GM18870 (cell line): ENCODE data around the gene TRIM49C.
"Not testable (repeated sequence)": the region's sequence is repeated elsewhere in the genome, so short reads cannot be mapped to it uniquely, and the experiment has no call there.

Source experiments
- ATAC-seq: cut with Tn5 transposase; IDR thresholded peaks from one replicate; pipeline ENCODE4 v1.9.1; 2021; ENCODE audit warnings: moderate library complexity; ENCODE audit not compliant: unreplicated experiment

Gene TRIM49C

GRCh38 chr11:90030806-90031205 lies at the start of gene TRIM49C:
TRIM49C (plus strand) TSS chr11:90031106; CDS start chr11:90035212, 4,106 bp downstream.
- ATAC-seq: not testable (repeated sequence)

- ATAC-seq: not testable (repeated sequence)
These were observed 6.7 kb upstream of the TRIM49C start for GRCh38 chr11:90024184-90024583.

GRCh38 chr11:90051591-90052209 lies 20.8 kb downstream of the TRIM49C start:
- not testable (repeated sequence) for ATAC-seq

- not testable (repeated sequence) for ATAC-seq
These were observed 21.4 kb downstream of the TRIM49C start for GRCh38 chr11:90052311-90052710.

- not testable (repeated sequence) for ATAC-seq
These were observed 22.6 kb downstream of the TRIM49C start for GRCh38 chr11:90053545-90053944.

GRCh38 chr11:90085650-90086049 lies 54.7 kb downstream of the TRIM49C start, which contains the start of gene UBTFL1:
UBTFL1 (plus strand) TSS chr11:90085950; CDS start chr11:90085950, 0 bp downstream.
- not testable (repeated sequence) for ATAC-seq

GRCh38 chr11:90088731-90089130 lies 57.8 kb downstream of the TRIM49C start:
- not testable (repeated sequence) for ATAC-seq
